Endothelial cell of hepatic sinusoid (primary cell): ENCODE results near the gene SYPL2.
"Not testable (repeated sequence)": the region's sequence is repeated elsewhere in the genome, so short reads cannot be mapped to it uniquely, and the experiment has no call there.

Experiments used
- in situ Hi-C: cut with HindIII; loops from 2 replicates; pipeline ENCODE4 v1.10.0; 2017; ENCODE audit warnings: low sequenced_read_pairs

The SYPL2 gene

GRCh38 chr1:109466452-109467300 lies at the start of gene SYPL2:
TSS of gene SYPL2 (plus strand) at chr1:109466546. CDS start at chr1:109466844, 298 bp downstream.
- in situ Hi-C loops: no loop called here

GRCh38 chr1:109423498-109423897 lies 42.8 kb upstream of the SYPL2 start:
- in situ Hi-C loops: no loop called here

GRCh38 chr1:109425391-109426280 lies 40.7 kb upstream of the SYPL2 start:
- in situ Hi-C loops: no loop called here

- in situ Hi-C loops: no loop called here
These were observed 39.8 kb upstream of the SYPL2 start, which contains the start of gene PSMA5 for GRCh38 chr1:109426281-109427170. TSS of gene PSMA5 (minus strand) at chr1:109426448. CDS start at chr1:109426330, 118 bp downstream.

GRCh38 chr1:109427171-109427467 lies 39.2 kb upstream of the SYPL2 start:
- in situ Hi-C loops: no loop called here

- in situ Hi-C loops: no loop called here
These were observed 34.0 kb upstream of the SYPL2 start for GRCh38 chr1:109432336-109432735.

- in situ Hi-C loops: no loop called here
These were observed 33.0 kb upstream of the SYPL2 start for GRCh38 chr1:109433322-109433721.

- in situ Hi-C loops: no loop called here
These were observed 31.9 kb upstream of the SYPL2 start for GRCh38 chr1:109434484-109434883.

GRCh38 chr1:109438798-109439297 lies 27.5 kb upstream of the SYPL2 start:
- in situ Hi-C loops: no loop called here

- in situ Hi-C loops: no loop called here
These were observed 25.3 kb upstream of the SYPL2 start for GRCh38 chr1:109441069-109441468.

- in situ Hi-C loops: no loop called here
These were observed 22.9 kb upstream of the SYPL2 start for GRCh38 chr1:109443476-109443875.

- in situ Hi-C loops: no loop called here
These were observed 22.0 kb upstream of the SYPL2 start for GRCh38 chr1:109444346-109444745.

- in situ Hi-C loops: not testable (repeated sequence)
These were observed 20.2 kb upstream of the SYPL2 start for GRCh38 chr1:109445949-109446695.

- in situ Hi-C loops: no loop called here
These were observed 18.8 kb upstream of the SYPL2 start for GRCh38 chr1:109447524-109447923.

GRCh38 chr1:109454497-109455133 lies 11.7 kb upstream of the SYPL2 start:
- in situ Hi-C loops: loop anchor here (10.0 kb wide), 1 partner anchor 50 kb away; no protein-coding TSS in a partner anchor

GRCh38 chr1:109457819-109458218 lies 8.5 kb upstream of the SYPL2 start:
- in situ Hi-C loops: loop anchor here (10.0 kb wide), 1 partner anchor 53 kb away; no protein-coding TSS in a partner anchor

GRCh38 chr1:109466125-109466451 lies 258 bp upstream of the SYPL2 start:
- in situ Hi-C loops: no loop called here

GRCh38 chr1:109467301-109467777 lies 993 bp downstream of the SYPL2 start:
- in situ Hi-C loops: no loop called here

GRCh38 chr1:109468061-109468460 lies 1.7 kb downstream of the SYPL2 start:
- in situ Hi-C loops: no loop called here
